ENCODE measurements around the gene LSMEM2. TPM values are rescaled to one million over a fixed set of nuclear protein-coding genes. Genes with fewer than 3 reads are reported as not detected.

The LSMEM2 gene
- total and polyA plus RNA-seq, 9 of the 15 experiments (the other 6 are each of a cell fraction or from before 2014, with no cell fraction given) = not detected

DNA sequence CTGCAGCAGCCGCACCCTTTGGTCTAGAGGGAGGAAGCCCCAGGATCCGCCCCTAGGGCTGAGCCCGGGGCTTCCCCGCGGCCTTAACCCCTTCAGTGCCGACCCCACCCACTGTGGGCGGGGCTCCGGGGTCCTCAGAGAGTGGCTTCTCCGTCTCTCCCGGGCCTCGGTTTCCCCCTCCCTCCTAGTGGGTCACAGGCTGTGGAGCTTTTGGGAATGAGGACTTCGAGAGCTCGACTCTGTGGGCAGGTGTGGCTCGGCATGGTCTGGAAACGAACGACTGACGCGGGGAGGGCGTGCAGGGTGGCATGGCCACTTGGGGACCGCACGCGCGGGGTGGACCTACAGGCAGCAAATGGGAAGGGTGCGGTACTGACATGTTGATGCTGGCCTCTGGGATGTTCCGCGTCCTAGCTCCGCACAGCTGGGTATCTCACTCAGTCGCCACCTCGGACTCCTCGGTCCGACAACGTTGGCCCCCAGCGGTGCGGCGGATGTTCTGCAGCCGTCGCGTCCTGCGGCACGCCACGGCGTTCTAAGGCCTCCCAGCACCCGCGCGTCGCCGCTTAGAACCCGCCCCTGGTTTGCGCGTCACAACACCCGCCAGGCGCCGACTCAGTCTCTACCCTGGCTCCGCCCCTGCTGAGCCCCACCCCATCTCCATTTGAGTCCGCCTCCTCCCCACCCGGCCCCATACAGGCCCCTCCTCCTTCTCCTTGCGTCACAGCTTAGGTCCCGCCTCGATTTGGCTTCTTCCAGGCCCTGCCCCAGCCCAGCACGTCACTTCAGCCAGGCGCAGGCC is 20.1 kb downstream of the LSMEM2 start, which contains the start of the genes HYAL3 and NAA80:
TSS of gene HYAL3 (minus strand) at position 570 of the 802 bp plus-strand sequence. CDS start 3,803 bp downstream, outside the sequence.
TSS of gene NAA80 (minus strand) at position 570 of the 802 bp plus-strand sequence. CDS start 1,942 bp downstream, outside the sequence.
- peak; percentile 89 to 97 (median 93) for DNase-seq (ENCODE audit: extremely low read depth in 1 of 4, low spot score in 3 of 4)
- Histone ChIP-seq H3K4me2 (ENCODE audit: insufficient read depth, low read length) (peak within 1 kb of the TSS; percentile 94), H3K9me3 (replicated peaks; ENCODE audit: control insufficient read depth, insufficient read depth, low read depth, low read length) (no peaks in the 10 kb centered on the region), H4K20me1 (replicated peaks; ENCODE audit: control insufficient read depth, insufficient read depth, low read length) (no peaks in the 10 kb centered on the region), H3K4me1 (replicated peaks in 1 of 2; ENCODE audit: control insufficient read depth in 2 of 2, insufficient read depth in 2 of 2, low read length in 2 of 2) (peaks cover 22 to 72% of the 10 kb centered on the region in 2 experiments; a peak in 4 of 5 replicates), H3K36me3 (ENCODE audit: control insufficient read depth, insufficient read depth, low read length) (peaks cover 19% of the 10 kb centered on the region; the same call in 2 of the 3 replicates), H3K27me3 (ENCODE audit: control insufficient read depth in 2 of 2, insufficient read depth in 2 of 2, low read length in 2 of 2) (no peaks in the 10 kb centered on the region), H3K27ac (ENCODE audit: extremely low read depth, low read depth, low read length) (peak within 1 kb of the TSS; percentile 99), H3K9ac (ENCODE audit: insufficient read depth in 1 of 2, low read depth in 2 of 2, low read length in 2 of 2) (peak within 1 kb of the TSS; percentile 94 to 97), H3K4me3 (peak within 1 kb of the TSS; percentile 83), H2AFZ (ENCODE audit: low read depth, low read length) (peak within 1 kb of the TSS; percentile 92), H3K9me1 (ENCODE audit: control insufficient read depth, insufficient read depth, low read length) (no peaks in the 10 kb centered on the region), H3K79me2 (ENCODE audit: control insufficient read depth, insufficient read depth, low read length) (peaks cover 49% of the 10 kb centered on the region)
- WGBS (ENCODE audit: insufficient coverage, low coverage, missing lambda C conversion rate) = 0% methylated on average over 32 of the region's 61 CpGs
- CTCF ChIA-PET (ENCODE audit: low intra/inter-chr PET ratio) = interaction anchor here (0.6 to 0.7 kb wide), 2 partner anchors 72 to 369 kb away, joined by 3 to 9 read pairs; no protein-coding TSS in a partner anchor
- peak; percentile 99 for FAIRE-seq
- no TSS peak for BruUV-seq (replicated peaks)
- intact Hi-C loops (cut with micrococcal nuclease) (loop anchor here (2.0 kb wide), 1 partner anchor 30 kb away; the partner anchor contains the start of gene TUSC2), in situ Hi-C loops (cut with MboI) (no loop called here)
- POLR2A ChIA-PET = interaction anchor here (0.6 to 1.5 kb wide), 9 partner anchors 11 to 51 kb away, joined by 3 to 8 read pairs (median 3); partner anchors contain the start of gene TUSC2
- ATAC-seq = peak; percentile 85
- TF ChIP-seq SOX6 (IDR thresholded peaks at IDR 0.05) (0 out of 2 replicates have a peak, but pooled peaks have one; percentile 12), ILK (tag; IDR thresholded peaks at IDR 0.05; ENCODE audit: borderline replicate concordance, low read depth) (no peak), CC2D1A (IDR thresholded peaks at IDR 0.05) (0 out of 2 replicates have a peak, but pooled peaks have one; percentile 13), EGR1 (conservative IDR thresholded peaks at IDR 0.05) (no peak), KDM5B (IDR thresholded peaks at IDR 0.05; ENCODE audit: insufficient replicate concordance, low read depth, low read length) (peak; percentile 83), SIN3A (IDR thresholded peaks at IDR 0.05; ENCODE audit: borderline replicate concordance in 2 of 2, control insufficient read depth in 1 of 2, low read depth in 2 of 2, low read length in 2 of 2) (peak; percentile 46 to 93; a peak in 2 of 4 replicates), MTA3 (IDR thresholded peaks at IDR 0.05; ENCODE audit: borderline replicate concordance) (peak; percentile 78; the same call in 1 of the 2 replicates), HIVEP1 (CRISPR knock-in tag; IDR thresholded peaks at IDR 0.05) (peak; percentile 66; the same call in 1 of the 2 replicates), EP400 (IDR thresholded peaks at IDR 0.05) (peak; percentile 69; the same call in 1 of the 2 replicates), FOXK1 (CRISPR knock-in tag; IDR thresholded peaks at IDR 0.05; ENCODE audit: borderline replicate concordance) (0 out of 2 replicates have a peak, but pooled peaks have one; percentile 17), GATAD2B (IDR thresholded peaks at IDR 0.05; ENCODE audit: borderline replicate concordance) (no peak), ARID1B (IDR thresholded peaks at IDR 0.05) (peak; percentile 13; the same call in 1 of the 2 replicates), NR2F6 (CRISPR knock-in tag; IDR thresholded peaks at IDR 0.05) (no peak), NFXL1 (CRISPR knock-in tag; IDR thresholded peaks at IDR 0.05) (no peak)
- TF ChIP-seq, protein P1, sequence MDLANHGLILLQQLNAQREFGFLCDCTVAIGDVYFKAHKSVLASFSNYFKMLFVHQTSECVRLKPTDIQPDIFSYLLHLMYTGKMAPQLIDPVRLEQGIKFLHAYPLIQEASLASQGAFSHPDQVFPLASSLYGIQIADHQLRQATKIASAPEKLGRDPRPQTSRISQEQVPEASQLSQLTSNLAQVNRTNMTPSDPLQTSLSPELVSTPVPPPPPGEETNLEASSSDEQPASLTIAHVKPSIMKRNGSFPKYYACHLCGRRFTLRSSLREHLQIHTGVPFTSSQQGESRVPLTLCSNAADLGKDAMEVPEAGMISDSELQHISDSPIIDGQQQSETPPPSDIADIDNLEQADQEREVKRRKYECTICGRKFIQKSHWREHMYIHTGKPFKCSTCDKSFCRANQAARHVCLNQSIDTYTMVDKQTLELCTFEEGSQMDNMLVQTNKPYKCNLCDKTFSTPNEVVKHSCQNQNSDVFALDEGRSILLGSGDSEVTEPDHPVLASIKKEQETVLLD (IDR thresholded peaks at IDR 0.05) = peak; percentile 59; the same call in 1 of the 2 replicates
- TF ChIP-seq, protein P2, sequence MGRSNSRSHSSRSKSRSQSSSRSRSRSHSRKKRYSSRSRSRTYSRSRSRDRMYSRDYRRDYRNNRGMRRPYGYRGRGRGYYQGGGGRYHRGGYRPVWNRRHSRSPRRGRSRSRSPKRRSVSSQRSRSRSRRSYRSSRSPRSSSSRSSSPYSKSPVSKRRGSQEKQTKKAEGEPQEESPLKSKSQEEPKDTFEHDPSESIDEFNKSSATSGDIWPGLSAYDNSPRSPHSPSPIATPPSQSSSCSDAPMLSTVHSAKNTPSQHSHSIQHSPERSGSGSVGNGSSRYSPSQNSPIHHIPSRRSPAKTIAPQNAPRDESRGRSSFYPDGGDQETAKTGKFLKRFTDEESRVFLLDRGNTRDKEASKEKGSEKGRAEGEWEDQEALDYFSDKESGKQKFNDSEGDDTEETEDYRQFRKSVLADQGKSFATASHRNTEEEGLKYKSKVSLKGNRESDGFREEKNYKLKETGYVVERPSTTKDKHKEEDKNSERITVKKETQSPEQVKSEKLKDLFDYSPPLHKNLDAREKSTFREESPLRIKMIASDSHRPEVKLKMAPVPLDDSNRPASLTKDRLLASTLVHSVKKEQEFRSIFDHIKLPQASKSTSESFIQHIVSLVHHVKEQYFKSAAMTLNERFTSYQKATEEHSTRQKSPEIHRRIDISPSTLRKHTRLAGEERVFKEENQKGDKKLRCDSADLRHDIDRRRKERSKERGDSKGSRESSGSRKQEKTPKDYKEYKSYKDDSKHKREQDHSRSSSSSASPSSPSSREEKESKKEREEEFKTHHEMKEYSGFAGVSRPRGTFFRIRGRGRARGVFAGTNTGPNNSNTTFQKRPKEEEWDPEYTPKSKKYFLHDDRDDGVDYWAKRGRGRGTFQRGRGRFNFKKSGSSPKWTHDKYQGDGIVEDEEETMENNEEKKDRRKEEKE (IDR thresholded peaks at IDR 0.05; ENCODE audit: borderline replicate concordance in 1 of 2, control insufficient read depth in 1 of 2, low read depth in 2 of 2, low read length in 1 of 2) = no peak
